Activated T-cell treated with anti-CD3 and anti-CD28 coated beads, Interleukin-2, amount 50 U/mL, for 24 hours (primary cell): ENCODE measurements around the gene MAPK8.

Experiments
- DNase-seq: peaks from one replicate; pipeline ENCODE4 v3.0.0-alpha.2; 2020
- H3K27ac Mint-ChIP-seq: 2 replicates; pipeline ENCODE4 v1.8.0; 2020; ENCODE audit warnings: mild to moderate bottlenecking, mixed read lengths
- H3K27me3 Mint-ChIP-seq: 2 replicates; pipeline ENCODE4 v1.8.0; 2020; ENCODE audit warnings: mixed read lengths
- H3K36me3 Mint-ChIP-seq: 2 replicates; pipeline ENCODE4 v1.8.0; 2020; ENCODE audit warnings: low read depth, mixed read lengths
- H3K4me1 Mint-ChIP-seq: 2 replicates; pipeline ENCODE4 v1.8.0; 2020; ENCODE audit warnings: low read depth, mixed read lengths
- H3K4me3 Mint-ChIP-seq: 2 replicates; pipeline ENCODE4 v1.8.0; 2020; ENCODE audit warnings: mild to moderate bottlenecking, moderate library complexity, mixed read lengths
- H3K9me3 Mint-ChIP-seq: 2 replicates; pipeline ENCODE4 v1.8.0; 2020; ENCODE audit warnings: mixed read lengths

MAPK8 gene

DNA sequence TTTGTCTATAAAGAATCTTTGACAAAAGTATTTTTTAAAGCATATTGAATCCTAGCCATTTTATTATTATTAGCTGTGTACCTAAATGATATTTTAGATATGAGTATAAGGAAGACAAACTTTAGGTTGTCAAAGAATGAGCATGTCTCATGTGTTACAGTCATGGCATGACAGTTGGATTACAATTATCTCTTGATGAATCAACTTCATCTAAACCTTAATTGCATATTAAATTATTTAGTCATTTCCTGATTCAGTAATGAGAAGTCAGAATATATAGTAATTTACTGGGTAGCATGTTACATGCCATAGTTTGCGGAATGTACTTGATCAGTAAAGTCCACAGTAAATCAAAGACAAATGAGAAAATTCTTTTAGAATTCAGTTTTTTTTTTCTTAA, 59.2 kb downstream of the MAPK8 start:
- H3K36me3 Mint-ChIP-seq = no peaks in the 10 kb centered on the region

DNA sequence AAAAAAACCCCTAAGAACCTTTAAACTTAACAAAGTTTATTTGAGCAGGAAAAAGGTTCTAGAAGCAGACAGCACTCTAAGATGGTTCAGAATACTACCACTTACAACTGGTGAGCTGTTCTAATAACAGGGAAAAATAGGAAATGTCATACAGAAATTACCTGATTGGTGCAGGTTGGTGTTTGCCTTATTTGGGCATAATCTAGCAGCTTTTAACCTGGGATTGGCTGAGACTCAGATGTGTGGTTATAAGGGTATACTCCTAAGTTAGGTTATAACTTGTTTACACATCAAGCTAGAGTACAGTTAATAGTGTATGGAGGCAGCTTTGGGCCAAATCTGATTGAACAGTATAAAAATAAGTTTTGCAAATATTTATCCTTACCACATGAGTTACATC, 59.8 kb downstream of the MAPK8 start:
- Mint-ChIP-seq H3K27ac (no peak overlapping the region), H3K4me3 (no peak overlapping the region), H3K9me3 (no peaks in the 10 kb centered on the region), H3K27me3 (no peaks in the 10 kb centered on the region), H3K4me1 (peaks cover 22% of the 10 kb centered on the region), H3K36me3 (no peaks in the 10 kb centered on the region)
- no peak for DNase-seq

More for the DNA sequence above, 59.2 kb downstream of the MAPK8 start:
- Mint-ChIP-seq H3K27me3 (no peaks in the 10 kb centered on the region), H3K27ac (no peak overlapping the region), H3K4me3 (no peak overlapping the region), H3K4me1 (peaks cover 23% of the 10 kb centered on the region), H3K9me3 (no peaks in the 10 kb centered on the region)
- DNase-seq = no peak

DNA sequence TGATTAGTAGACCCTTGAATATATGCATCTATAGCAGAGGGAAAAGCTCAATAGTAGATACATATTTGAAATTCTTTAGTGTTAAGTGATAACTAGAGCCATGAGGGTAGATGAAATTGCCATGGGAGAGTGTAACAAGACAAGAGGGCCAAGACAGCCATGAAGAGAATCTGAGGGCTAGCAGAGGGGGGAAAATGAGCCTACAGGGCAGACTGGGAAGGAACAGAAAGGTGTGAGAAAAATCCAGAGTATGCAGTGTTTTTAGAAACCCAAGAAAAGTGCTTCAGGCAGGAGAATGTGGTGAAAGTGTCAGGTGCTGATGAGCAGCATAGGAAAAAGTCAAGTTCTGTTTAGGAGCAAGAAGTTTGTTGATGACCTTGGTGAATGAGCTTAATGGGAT, 63.0 kb downstream of the MAPK8 start:
- no peak overlapping the region for H3K4me3 Mint-ChIP-seq
- no peaks in the 10 kb centered on the region for H3K27me3 Mint-ChIP-seq
- no peak overlapping the region for H3K27ac Mint-ChIP-seq
- peaks cover 3% of the 10 kb centered on the region for H3K36me3 Mint-ChIP-seq
- peaks cover 8% of the 10 kb centered on the region for H3K9me3 Mint-ChIP-seq
- peaks cover 5% of the 10 kb centered on the region for H3K4me1 Mint-ChIP-seq
- no peak for DNase-seq

DNA sequence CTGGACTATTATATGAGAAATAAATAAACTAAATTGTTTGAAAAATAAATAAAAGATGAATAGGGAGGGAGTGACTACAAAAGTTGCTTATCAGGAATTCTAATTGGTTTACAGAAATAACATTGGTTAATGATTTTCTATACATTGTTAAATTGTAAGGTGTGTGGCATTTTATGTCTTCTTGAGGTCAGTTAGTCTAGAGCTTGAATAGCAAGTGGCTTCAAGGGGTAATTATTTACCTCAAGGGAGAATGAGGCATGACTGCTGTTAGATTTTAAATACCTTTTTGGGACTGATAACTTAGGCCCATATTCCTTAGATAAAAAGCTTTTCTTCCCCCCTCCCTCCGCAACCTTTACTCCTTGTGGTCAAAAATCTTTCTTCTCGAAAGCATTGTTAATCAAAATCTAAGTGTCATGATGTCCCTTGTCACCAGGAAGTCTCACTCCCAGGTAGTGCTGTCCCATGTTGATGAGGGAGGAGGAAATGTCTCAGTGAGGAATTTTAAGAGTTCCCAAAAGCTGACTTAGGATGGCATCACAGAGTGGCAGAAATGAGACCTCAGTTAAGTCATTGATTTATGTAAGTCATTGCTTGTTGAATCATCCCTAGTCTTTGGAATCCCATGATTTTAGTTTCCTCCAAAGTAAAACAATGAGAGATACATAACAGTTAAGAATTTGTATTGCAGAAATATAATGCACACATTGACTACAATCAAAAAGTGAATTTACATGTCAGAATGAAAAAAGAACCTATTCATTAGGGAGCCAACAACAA, 71.5 kb downstream of the MAPK8 start:
- Mint-ChIP-seq H3K36me3 (peaks cover 26% of the 10 kb centered on the region), H3K4me3 (no peak overlapping the region), H3K27ac (no peak overlapping the region), H3K9me3 (peaks cover 28% of the 10 kb centered on the region), H3K4me1 (no peaks in the 10 kb centered on the region), H3K27me3 (no peaks in the 10 kb centered on the region)
- no peak for DNase-seq

DNA sequence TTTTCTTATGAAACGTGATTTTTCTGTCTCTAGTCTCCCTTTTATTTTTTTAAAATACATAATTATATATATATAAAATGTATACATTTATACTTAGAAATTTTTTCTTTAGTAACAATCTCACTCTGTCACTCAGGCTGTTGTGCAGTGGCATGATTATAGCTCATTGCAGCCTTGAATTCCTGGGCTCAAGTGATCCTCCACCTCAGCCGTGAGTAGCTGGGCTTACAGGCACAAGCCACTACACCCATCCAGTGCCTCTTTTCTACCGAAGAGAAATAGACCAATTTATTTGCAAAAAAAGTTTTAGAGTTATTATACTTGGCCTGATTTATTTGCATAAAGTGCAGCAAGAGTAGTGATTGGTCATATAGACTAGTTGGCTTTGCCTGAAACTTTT, 72.2 kb downstream of the MAPK8 start:
- no peak for DNase-seq
- peaks cover 28% of the 10 kb centered on the region for H3K9me3 Mint-ChIP-seq
- H3K4me1 Mint-ChIP-seq = peaks cover 2% of the 10 kb centered on the region
- no peak overlapping the region for H3K27ac Mint-ChIP-seq
- H3K4me3 Mint-ChIP-seq = no peak overlapping the region
- H3K27me3 Mint-ChIP-seq = no peaks in the 10 kb centered on the region
- peaks cover 26% of the 10 kb centered on the region for H3K36me3 Mint-ChIP-seq

DNA sequence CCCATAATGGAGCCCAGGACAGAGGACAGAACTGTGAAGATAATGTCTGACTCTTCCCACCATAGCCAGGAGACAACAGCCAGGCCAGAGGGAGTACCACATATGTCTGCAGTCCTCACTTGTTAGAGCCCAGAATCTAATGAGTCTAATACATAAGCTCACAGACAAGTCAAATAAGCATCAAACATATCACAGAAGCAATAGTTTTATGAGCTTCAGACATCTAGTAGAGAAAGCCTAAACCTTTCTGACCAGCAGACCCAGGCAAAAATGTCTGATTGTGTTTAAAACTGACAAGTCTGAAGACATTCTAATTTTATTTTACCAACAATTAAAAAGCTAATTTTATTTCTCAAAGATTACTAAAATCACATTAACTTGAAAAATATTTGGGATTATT, 75.5 kb downstream of the MAPK8 start:
- no peak for DNase-seq
- Mint-ChIP-seq H3K27ac (no peak overlapping the region), H3K4me1 (peaks cover 13% of the 10 kb centered on the region), H3K4me3 (no peak overlapping the region), H3K9me3 (peaks cover 9% of the 10 kb centered on the region), H3K27me3 (no peaks in the 10 kb centered on the region), H3K36me3 (peaks cover 22% of the 10 kb centered on the region)

DNA sequence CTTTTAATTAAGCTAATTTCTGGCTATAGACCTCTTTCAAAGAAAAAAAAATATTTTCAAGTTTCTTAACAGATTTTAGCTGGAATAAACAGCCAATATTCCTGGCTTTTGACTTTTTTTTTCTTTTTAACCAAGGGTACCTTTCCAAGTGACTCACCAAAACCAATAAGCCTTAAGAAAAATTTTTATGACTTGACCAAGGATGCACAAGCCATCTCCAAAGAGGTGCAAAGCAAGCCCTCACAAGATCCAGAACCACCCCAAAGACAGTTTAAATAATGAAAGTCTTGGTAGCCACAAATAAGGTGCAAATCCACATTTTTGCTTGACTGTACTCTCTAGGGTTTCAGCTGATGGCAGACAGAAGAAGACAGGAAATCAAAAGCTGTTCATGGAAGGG, 76.5 kb downstream of the MAPK8 start:
- peaks cover 20% of the 10 kb centered on the region for H3K4me1 Mint-ChIP-seq
- no peak overlapping the region for H3K4me3 Mint-ChIP-seq
- H3K36me3 Mint-ChIP-seq = peaks cover 21% of the 10 kb centered on the region
- DNase-seq = no peak
- H3K9me3 Mint-ChIP-seq = peaks cover 7% of the 10 kb centered on the region
- H3K27me3 Mint-ChIP-seq = no peaks in the 10 kb centered on the region
- H3K27ac Mint-ChIP-seq = no peak overlapping the region

DNA sequence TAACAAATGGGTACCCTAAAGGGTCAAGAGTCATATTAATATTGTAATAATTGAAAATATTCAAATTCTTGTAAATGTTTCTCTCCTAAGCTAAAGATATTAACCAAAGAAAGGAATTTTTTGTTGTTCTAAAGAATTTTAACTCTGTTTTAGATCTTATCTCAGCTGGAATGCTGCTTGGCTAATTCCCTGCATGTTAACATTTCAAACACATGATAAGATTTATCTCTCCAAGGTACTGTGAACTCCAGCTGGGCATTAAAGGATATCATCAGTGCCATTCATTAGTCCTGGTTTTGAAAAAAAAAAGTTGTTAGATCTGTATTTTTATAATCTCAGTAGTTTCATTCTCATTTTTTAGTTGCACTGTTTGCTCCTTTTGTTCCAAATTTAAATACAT, 76.9 kb downstream of the MAPK8 start:
- Mint-ChIP-seq H3K4me1 (peaks cover 22% of the 10 kb centered on the region), H3K9me3 (peaks cover 7% of the 10 kb centered on the region), H3K27ac (no peak overlapping the region), H3K4me3 (no peak overlapping the region), H3K27me3 (no peaks in the 10 kb centered on the region), H3K36me3 (peaks cover 17% of the 10 kb centered on the region)
- no peak for DNase-seq

DNA sequence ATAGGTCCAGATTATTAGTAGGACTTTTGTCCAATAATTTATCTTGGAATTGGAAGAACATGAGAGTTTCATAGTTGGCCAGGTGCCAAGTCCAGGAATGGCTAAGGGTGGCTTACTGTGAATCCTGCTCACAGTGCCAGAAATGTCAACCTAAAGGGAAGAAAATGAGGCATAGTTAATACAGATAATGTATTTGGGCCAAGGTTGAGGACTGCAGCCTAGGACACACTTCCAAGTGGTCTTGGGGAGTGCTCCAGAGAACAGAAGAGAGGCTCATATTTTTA, 78.2 kb downstream of the MAPK8 start:
- peaks cover 6% of the 10 kb centered on the region for H3K36me3 Mint-ChIP-seq
- peaks cover 4% of the 10 kb centered on the region for H3K9me3 Mint-ChIP-seq
- no peaks in the 10 kb centered on the region for H3K27me3 Mint-ChIP-seq
- DNase-seq = no peak
- H3K27ac Mint-ChIP-seq = no peak overlapping the region
- no peak overlapping the region for H3K4me3 Mint-ChIP-seq
- peaks cover 33% of the 10 kb centered on the region for H3K4me1 Mint-ChIP-seq

DNA sequence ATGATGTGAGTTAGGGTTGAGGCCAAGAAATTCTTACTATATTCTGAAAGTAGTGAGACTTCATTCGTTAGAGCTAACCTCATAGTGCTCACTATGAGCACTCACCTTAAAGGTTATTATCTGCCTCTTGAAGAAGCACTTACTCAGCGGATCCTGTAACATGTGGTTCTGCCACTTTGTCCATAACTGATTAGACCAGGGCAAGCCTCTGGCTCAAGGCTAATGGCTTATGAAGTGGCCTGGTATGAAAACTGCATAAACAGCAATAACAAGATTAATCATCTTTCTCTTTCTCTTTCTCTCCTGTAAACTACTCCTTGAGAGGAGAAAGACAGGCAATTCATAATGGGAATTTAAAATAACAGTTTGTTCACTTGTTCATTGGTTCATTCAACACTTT, 82.8 kb downstream of the MAPK8 start:
- Mint-ChIP-seq H3K36me3 (no peaks in the 10 kb centered on the region), H3K4me1 (peaks cover 68% of the 10 kb centered on the region), H3K27me3 (no peaks in the 10 kb centered on the region), H3K4me3 (no peak overlapping the region), H3K9me3 (no peaks in the 10 kb centered on the region), H3K27ac (peak overlapping the region; percentile 54)
- no peak for DNase-seq

DNA sequence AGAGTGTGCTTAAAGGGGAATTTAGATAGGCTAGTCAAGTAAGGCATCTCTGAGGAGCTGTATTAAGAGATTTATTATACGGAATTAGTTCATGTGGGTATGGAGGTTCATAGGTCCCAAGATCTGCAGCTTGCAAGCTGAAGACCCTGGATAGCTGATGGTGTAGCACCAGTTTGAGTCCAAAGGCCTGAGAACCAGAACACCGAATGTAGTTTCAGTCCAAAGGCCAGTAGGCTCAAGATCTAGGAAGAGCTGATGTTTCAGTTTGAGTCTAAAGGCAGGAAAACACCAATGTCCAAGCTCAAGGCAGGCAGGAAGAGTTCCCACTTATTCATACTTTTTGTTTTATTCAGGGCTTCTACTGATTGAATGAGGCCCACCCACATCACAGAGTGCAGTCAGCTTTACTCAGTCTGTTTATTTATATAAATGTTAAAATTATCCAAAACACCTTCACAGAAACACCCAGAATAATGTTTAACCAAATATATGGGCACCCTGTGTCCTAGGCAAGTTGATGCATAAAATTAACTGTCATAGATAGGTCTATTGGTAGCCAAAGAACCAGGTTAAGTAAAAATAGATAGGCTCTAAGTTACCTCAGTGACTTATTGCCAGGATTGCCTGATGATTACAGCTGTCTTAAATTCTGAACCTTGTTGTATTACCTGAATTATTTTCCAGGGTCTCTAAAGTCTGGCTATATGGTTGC, 83.5 kb downstream of the MAPK8 start:
- H3K9me3 Mint-ChIP-seq = no peaks in the 10 kb centered on the region
- peak overlapping the region; percentile 54 for H3K27ac Mint-ChIP-seq
- no peak for DNase-seq
- H3K36me3 Mint-ChIP-seq = no peaks in the 10 kb centered on the region
- no peaks in the 10 kb centered on the region for H3K27me3 Mint-ChIP-seq
- H3K4me1 Mint-ChIP-seq = peaks cover 62% of the 10 kb centered on the region
- no peak overlapping the region for H3K4me3 Mint-ChIP-seq

DNA sequence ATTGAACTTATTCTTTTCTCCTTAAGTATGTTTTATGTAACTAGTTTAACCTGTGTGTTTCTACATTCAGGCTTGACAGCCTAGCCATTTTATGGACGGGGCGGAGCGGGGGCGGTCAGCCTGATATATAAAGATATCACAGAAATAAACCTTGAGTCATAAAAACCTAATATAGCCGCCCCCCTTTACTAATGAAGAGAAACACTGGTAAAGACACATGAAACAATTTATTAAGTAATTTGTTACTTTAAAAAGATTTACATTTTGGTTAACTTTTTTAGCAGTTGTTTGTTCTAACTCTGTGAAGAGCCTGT, 84.0 kb downstream of the MAPK8 start:
- Mint-ChIP-seq H3K4me3 (no peak overlapping the region), H3K9me3 (no peaks in the 10 kb centered on the region), H3K36me3 (no peaks in the 10 kb centered on the region), H3K27ac (no peak overlapping the region), H3K27me3 (no peaks in the 10 kb centered on the region), H3K4me1 (peaks cover 59% of the 10 kb centered on the region)
- no peak for DNase-seq

DNA sequence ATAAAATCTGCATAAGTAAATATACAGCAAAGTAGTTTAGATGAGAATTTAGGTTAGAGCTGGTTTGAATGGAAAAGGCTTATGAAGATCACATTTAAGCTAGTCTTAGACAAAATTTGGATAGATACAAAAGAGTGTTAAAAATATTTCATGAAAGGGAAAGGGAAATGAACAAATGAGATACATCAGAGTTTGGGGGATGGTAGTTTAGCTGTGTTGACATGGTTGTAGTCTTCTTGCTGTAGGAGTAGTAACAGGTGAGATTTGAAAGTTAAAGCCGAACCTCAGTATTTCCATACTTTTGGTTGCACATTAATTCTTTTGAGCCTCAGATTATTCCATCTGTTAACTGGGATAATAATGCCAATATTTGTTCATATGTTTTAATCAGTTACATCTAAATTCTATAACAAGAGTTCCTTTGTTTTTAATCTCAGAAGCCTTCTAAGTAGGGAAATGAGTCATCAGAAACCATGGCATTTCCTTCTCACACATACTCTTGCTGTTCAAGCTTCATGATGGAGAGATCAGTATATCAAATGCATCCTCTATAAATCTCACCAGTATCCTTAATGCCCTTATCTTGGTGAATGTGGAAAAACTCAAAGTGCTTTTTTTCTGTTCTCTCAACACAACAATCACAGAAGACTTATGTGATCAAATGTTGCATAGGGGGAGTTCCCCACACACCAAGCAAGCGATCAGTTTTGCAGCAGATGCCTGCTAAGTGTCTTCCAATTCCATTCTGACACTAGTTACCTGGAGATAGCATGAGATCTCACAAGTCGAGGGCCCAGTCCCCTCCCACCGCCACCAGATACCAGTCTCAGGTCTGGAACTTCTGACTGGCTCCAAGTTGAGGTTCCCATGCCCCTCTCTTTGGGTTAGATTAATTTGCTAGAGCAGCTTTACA, 84.7 kb downstream of the MAPK8 start:
- peaks cover 62% of the 10 kb centered on the region for H3K4me1 Mint-ChIP-seq
- H3K36me3 Mint-ChIP-seq = no peaks in the 10 kb centered on the region
- no peak overlapping the region for H3K4me3 Mint-ChIP-seq
- no peak for DNase-seq
- H3K27me3 Mint-ChIP-seq = no peaks in the 10 kb centered on the region
- H3K27ac Mint-ChIP-seq = peak overlapping the region; percentile 15
- no peaks in the 10 kb centered on the region for H3K9me3 Mint-ChIP-seq

DNA sequence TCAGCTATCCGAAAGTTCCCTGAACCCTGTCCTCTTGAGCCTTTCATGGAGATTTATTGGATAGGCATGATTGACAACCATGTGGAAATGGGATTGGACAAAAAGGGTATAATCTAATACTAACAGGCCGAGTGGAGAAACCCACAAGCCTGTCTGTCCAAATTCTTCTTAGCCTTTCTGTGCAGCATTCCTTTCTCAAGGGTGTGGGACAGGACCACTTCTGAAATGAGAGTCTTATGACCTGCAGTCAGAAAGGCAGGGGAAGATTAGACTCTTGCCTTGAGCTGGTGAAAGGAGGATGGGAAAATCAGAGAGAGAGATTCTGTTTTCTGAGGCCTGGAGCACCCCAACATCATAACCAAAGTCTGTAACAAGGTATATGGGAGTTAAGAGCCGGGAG, 85.5 kb downstream of the MAPK8 start:
- Mint-ChIP-seq H3K27ac (no peak overlapping the region), H3K4me1 (peaks cover 64% of the 10 kb centered on the region), H3K9me3 (no peaks in the 10 kb centered on the region), H3K27me3 (no peaks in the 10 kb centered on the region), H3K36me3 (no peaks in the 10 kb centered on the region), H3K4me3 (no peak overlapping the region)
- no peak for DNase-seq

DNA sequence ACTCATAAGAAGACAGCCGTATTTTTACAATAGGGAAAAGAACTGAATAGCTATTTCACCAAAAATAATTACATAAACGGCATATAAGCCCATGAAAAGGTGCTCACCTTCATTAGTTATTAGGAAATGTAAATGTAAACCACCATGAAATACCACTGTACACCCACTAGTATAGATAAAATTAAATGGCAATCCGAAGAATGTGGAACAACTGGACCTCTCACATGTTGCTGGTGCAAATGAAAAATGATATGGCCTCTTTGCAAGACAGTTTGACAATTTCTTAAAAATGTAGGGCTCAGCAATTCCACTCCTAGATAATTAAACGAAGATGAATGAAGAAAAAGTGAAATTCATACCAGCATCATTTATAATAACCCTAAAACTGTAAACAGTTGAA, 91.8 kb downstream of the MAPK8 start:
- no peak overlapping the region for H3K27ac Mint-ChIP-seq
- no peaks in the 10 kb centered on the region for H3K9me3 Mint-ChIP-seq
- H3K4me1 Mint-ChIP-seq = peaks cover 38% of the 10 kb centered on the region
- no peaks in the 10 kb centered on the region for H3K27me3 Mint-ChIP-seq
- no peak for DNase-seq
- no peak overlapping the region for H3K4me3 Mint-ChIP-seq
- H3K36me3 Mint-ChIP-seq = peaks cover 2% of the 10 kb centered on the region
